Panc1 (cell line): Measurements from ENCODE around the gene PKP1. TPM values are rescaled to one million over a fixed set of nuclear protein-coding genes. Genes with fewer than 3 reads are reported as not detected.

Experiments used
- ATAC-seq: fragments of 200-7000 bp; cut with Tn5 transposase; 2 replicates; pipeline ENCODE4 v1.9.1; 2020; ENCODE audit warnings: mild to moderate bottlenecking, moderate library complexity
- BruUV-seq: library from RNA; stranded (reverse); fragments of 400-500 nt; replicated peaks from 2 replicates; lab custom pipeline; 2021; lab: Mats Ljungman, UMichigan
- CTCF ChIA-PET: fragments of 300-600 bp; sonication (Branson Sonifier 250); formaldehyde crosslinking; loops from one replicate; lab custom pipeline; 2022; ENCODE audit warnings: antibody characterized with exemption; lab: Charles Lee
- POLR2A ChIA-PET: fragments of 300-600 bp; sonication (Branson Sonifier 250); formaldehyde crosslinking; loops from one replicate; lab custom pipeline; 2022; ENCODE audit warnings: antibody characterized with exemption; lab: Charles Lee
- DNase-seq: peaks from one replicate; pipeline ENCODE4 v3.0.0-alpha.2; 2010; ENCODE audit warnings: low read depth, low spot score
- H3K27ac ChIP-seq: 2 replicates; pipeline ENCODE4 v1.5.1; 2011; ENCODE audit warnings: mild to moderate bottlenecking, low read length, inconsistent platforms
- H3K27me3 ChIP-seq: fragments of 200-500 bp; sonication (Bioruptor generic); 2 replicates; pipeline ENCODE4 v1.6.0; 2014; ENCODE audit warnings: low read length, inconsistent platforms; ENCODE audit not compliant: control insufficient read depth, insufficient read depth
- H3K36me3 ChIP-seq: fragments of 200-500 bp; sonication (Bioruptor generic); 2 replicates; pipeline ENCODE4 v1.5.1; 2014; ENCODE audit warnings: inconsistent platforms, mild to moderate bottlenecking, low read length, moderate library complexity; ENCODE audit not compliant: control insufficient read depth, insufficient read depth
- H3K4me1 ChIP-seq: 2 replicates; pipeline ENCODE4 v1.5.1; 2011; ENCODE audit warnings: inconsistent platforms, mild to moderate bottlenecking, low read length, moderate library complexity; ENCODE audit not compliant: control insufficient read depth, insufficient read depth
- H3K4me3 ChIP-seq, 2 experiments: 2 replicates each; pipeline ENCODE4 v1.5.1; 2011 to 2012; ENCODE audit warnings: low read depth in 2 of 2, low read length in 2 of 2, mild to moderate bottlenecking in 2 of 2, inconsistent platforms in 1 of 2, moderate library complexity in 1 of 2
- H3K9me3 ChIP-seq: fragments of 200-500 bp; sonication (Bioruptor generic); 2 replicates; pipeline ENCODE4 v1.5.1; 2014; ENCODE audit warnings: low read depth, mild to moderate bottlenecking, inconsistent platforms, low read length, moderate library complexity; ENCODE audit not compliant: control insufficient read depth, insufficient read depth
- POLR2AphosphoS5 ChIP-seq: IDR thresholded peaks from 2 replicates; pipeline ENCODE4 v1.6.1; 2012; ENCODE audit warnings: mild to moderate bottlenecking, low read depth, low read length, moderate library complexity
- SIN3A ChIP-seq: IDR thresholded peaks from 2 replicates; pipeline ENCODE4 v1.6.1; 2012; ENCODE audit warnings: low read depth, mild to moderate bottlenecking, low read length, moderate library complexity, borderline replicate concordance; ENCODE audit not compliant: insufficient read depth
- TCF7L2 ChIP-seq: IDR thresholded peaks from 2 replicates; pipeline ENCODE4 v1.6.1; 2011; ENCODE audit warnings: mild to moderate bottlenecking, low read depth, low read length, inconsistent platforms
- in situ Hi-C: cut with HindIII; loops from 2 replicates; pipeline ENCODE4 v1.10.0; 2016; ENCODE audit warnings: low sequenced_read_pairs, low pct_unique_long_range_greater_than_20kb
- intact Hi-C: fragments of 100-400 bp; cut with micrococcal nuclease; formaldehyde crosslinking; loops from one replicate; pipeline ENCODE4 v1.10.0; 2022; ENCODE audit not compliant: unreplicated experiment
- total RNA-seq: library from RNA; stranded (reverse); gene quantifications from one replicate; pipeline ENCODE4 v1.2.1, GENCODE V29; 2021; ENCODE audit not compliant: unreplicated experiment
- TF ChIP-seq, protein P1 (sequence below), 2 experiments: IDR thresholded peaks; 2 replicates each; pipeline ENCODE4 v1.6.1; 2011 to 2012; ENCODE audit warnings: low read depth in 2 of 2, control low read depth in 1 of 2, low read length in 1 of 2, mild to moderate bottlenecking in 1 of 2, moderate library complexity in 1 of 2; ENCODE audit not compliant: insufficient read depth in 1 of 2
- TF ChIP-seq, protein P2 (sequence below): fragments of 450-650 bp; IDR thresholded peaks from 2 replicates; pipeline ENCODE4 v1.5.1; 2017; ENCODE audit warnings: mild to moderate bottlenecking

The PKP1 gene
- total RNA-seq, 1 experiment from 2014 or later = 0.44 TPM

DNA sequence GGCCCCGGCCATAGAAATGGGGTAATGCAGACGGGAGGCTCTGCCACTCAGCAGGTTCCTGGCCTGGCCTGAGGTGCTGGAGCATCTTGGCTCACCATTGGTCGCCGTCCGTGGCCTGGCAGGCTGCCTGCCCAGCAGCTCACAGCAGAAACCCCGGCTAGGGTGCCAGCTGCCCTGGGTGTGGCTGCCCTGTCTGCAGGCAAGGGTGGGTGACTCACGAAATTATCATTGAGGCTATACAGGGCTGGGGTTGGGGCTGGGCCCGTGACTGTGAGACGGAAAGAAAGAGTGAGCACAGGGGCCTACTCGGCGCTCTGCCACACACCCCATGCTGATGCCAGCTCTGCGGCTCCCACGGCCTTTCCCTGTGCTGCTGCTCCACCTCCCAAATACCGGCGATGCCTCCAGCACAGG lies 8.0 kb upstream of the PKP1 start:
- Histone ChIP-seq H3K9me3 (no peaks in the 10 kb centered on the region), H3K4me3 (no peak overlapping the region), H3K4me1 (no peaks in the 10 kb centered on the region; the same call in 1 of the 2 replicates), H3K27ac (no peak overlapping the region), H3K27me3 (no peaks in the 10 kb centered on the region), H3K36me3 (no peaks in the 10 kb centered on the region)
- TF ChIP-seq, protein P1, sequence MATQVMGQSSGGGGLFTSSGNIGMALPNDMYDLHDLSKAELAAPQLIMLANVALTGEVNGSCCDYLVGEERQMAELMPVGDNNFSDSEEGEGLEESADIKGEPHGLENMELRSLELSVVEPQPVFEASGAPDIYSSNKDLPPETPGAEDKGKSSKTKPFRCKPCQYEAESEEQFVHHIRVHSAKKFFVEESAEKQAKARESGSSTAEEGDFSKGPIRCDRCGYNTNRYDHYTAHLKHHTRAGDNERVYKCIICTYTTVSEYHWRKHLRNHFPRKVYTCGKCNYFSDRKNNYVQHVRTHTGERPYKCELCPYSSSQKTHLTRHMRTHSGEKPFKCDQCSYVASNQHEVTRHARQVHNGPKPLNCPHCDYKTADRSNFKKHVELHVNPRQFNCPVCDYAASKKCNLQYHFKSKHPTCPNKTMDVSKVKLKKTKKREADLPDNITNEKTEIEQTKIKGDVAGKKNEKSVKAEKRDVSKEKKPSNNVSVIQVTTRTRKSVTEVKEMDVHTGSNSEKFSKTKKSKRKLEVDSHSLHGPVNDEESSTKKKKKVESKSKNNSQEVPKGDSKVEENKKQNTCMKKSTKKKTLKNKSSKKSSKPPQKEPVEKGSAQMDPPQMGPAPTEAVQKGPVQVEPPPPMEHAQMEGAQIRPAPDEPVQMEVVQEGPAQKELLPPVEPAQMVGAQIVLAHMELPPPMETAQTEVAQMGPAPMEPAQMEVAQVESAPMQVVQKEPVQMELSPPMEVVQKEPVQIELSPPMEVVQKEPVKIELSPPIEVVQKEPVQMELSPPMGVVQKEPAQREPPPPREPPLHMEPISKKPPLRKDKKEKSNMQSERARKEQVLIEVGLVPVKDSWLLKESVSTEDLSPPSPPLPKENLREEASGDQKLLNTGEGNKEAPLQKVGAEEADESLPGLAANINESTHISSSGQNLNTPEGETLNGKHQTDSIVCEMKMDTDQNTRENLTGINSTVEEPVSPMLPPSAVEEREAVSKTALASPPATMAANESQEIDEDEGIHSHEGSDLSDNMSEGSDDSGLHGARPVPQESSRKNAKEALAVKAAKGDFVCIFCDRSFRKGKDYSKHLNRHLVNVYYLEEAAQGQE (IDR thresholded peaks at IDR 0.05; ENCODE audit: insufficient read depth in 1 of 2, low read depth in 2 of 2, low read length in 1 of 2) = no peak
- TF ChIP-seq POLR2AphosphoS5 = no peak
- peak; percentile 84 for DNase-seq
- ChIA-PET POLR2A (no interaction called here), CTCF (interaction anchor here (0.6 kb wide), 1 partner anchor 73 kb away, joined by 3 read pairs; no protein-coding TSS in a partner anchor)
- intact Hi-C loops (no loop called here), in situ Hi-C loops (no loop called here)
- BruUV-seq = no TSS peak
- ATAC-seq = peak; percentile 89

DNA sequence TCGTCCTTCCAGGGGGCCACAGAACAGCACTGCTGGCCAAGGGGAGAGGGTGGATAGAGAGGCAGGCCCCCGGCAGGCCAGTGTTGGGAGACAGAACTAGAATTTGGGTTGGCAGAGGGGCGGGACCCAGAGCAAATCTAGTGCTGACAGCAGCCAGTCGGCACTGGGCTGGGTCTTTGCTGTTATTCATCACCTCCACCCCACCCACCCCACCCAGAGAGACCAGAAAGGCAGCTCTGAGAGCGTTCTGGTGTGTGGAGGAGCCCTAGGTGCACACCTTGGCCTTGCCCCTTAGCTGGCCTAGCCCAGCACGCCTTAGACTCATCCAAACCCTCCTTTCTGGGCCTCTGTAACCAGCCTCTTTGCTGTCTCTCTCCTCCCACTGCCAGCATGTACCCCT lies 6.4 kb upstream of the PKP1 start:
- Histone ChIP-seq H3K27ac (no peak overlapping the region), H3K9me3 (no peaks in the 10 kb centered on the region), H3K27me3 (no peaks in the 10 kb centered on the region), H3K4me1 (no peaks in the 10 kb centered on the region; the same call in 1 of the 2 replicates), H3K36me3 (no peaks in the 10 kb centered on the region), H3K4me3 (no peak overlapping the region)
- CTCF ChIA-PET = no interaction called here
- no TSS peak for BruUV-seq
- in situ Hi-C loops (no loop called here), intact Hi-C loops (no loop called here)
- DNase-seq (no peak), ATAC-seq (no peak)
- POLR2A ChIA-PET = interaction anchor here (0.6 kb wide), 1 partner anchor 40 kb away, joined by 7 read pairs; no protein-coding TSS in a partner anchor
- TF ChIP-seq, protein P1 (IDR thresholded peaks at IDR 0.05; ENCODE audit: insufficient read depth in 1 of 2, low read depth in 2 of 2, low read length in 1 of 2) = no peak
- TF ChIP-seq TCF7L2 (no peak), POLR2AphosphoS5 (no peak), SIN3A (no peak)
- TF ChIP-seq, protein P2, sequence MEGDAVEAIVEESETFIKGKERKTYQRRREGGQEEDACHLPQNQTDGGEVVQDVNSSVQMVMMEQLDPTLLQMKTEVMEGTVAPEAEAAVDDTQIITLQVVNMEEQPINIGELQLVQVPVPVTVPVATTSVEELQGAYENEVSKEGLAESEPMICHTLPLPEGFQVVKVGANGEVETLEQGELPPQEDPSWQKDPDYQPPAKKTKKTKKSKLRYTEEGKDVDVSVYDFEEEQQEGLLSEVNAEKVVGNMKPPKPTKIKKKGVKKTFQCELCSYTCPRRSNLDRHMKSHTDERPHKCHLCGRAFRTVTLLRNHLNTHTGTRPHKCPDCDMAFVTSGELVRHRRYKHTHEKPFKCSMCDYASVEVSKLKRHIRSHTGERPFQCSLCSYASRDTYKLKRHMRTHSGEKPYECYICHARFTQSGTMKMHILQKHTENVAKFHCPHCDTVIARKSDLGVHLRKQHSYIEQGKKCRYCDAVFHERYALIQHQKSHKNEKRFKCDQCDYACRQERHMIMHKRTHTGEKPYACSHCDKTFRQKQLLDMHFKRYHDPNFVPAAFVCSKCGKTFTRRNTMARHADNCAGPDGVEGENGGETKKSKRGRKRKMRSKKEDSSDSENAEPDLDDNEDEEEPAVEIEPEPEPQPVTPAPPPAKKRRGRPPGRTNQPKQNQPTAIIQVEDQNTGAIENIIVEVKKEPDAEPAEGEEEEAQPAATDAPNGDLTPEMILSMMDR = no peak
